ENCODE measurements around the gene CBX1. TPM values are rescaled to one million over a fixed set of nuclear protein-coding genes. Genes with fewer than 3 reads are reported as not detected.

Gene CBX1
- total RNA-seq, 1 experiment from 2014 or later = 77.3 TPM

GRCh38 chr17:48100591-48101011 is 677 bp downstream of the CBX1 start:
- POLR2A ChIA-PET = interaction anchor here (0.5 to 7.2 kb wide), 21 partner anchors 7 to 1015 kb away, joined by 3 to 73 read pairs (median 5); partner anchors contain the start of genes NFE2L1, PNPO and SNX11
- H3K4me1 Mint-ChIP-seq (ENCODE audit: insufficient read depth, unreplicated experiment) = peaks cover 10% of the 10 kb centered on the region
- no peaks in the 10 kb centered on the region for H3K27me3 Mint-ChIP-seq (ENCODE audit: insufficient read depth, unreplicated experiment)
- DNase-seq (ENCODE audit: unreplicated experiment) = peak; percentile 77
- BruUV-seq (replicated peaks) = no TSS peak
- no peaks in the 10 kb centered on the region for H3K9me3 Mint-ChIP-seq (ENCODE audit: unreplicated experiment)
- intact Hi-C loops (cut with micrococcal nuclease) = loop anchor here (2.0 kb wide), 1 partner anchor 46 kb away; no protein-coding TSS in a partner anchor
- no peak for TF ChIP-seq CTCF (IDR thresholded peaks at IDR 0.05; ENCODE audit: unreplicated experiment)
- H3K27ac Mint-ChIP-seq (ENCODE audit: low read depth, unreplicated experiment) = peak overlapping the region; percentile 20
- H3K4me3 Mint-ChIP-seq (ENCODE audit: unreplicated experiment) = peak overlapping the region; percentile 92
- CTCF ChIA-PET = interaction anchor here (0.5 to 2.7 kb wide), 5 partner anchors 14 to 792 kb away, joined by 3 to 12 read pairs (median 4); partner anchors contain the start of gene ATP5MC1
- H3K36me3 Mint-ChIP-seq (ENCODE audit: insufficient read depth, unreplicated experiment) = no peaks in the 10 kb centered on the region

GRCh38 chr17:48100160-48100559 is 1.1 kb downstream of the CBX1 start:
- BruUV-seq (replicated peaks) = no TSS peak
- Mint-ChIP-seq H3K36me3 (ENCODE audit: insufficient read depth, unreplicated experiment) (no peaks in the 10 kb centered on the region), H3K4me3 (ENCODE audit: unreplicated experiment) (peak overlapping the region; percentile 92), H3K4me1 (ENCODE audit: insufficient read depth, unreplicated experiment) (peaks cover 10% of the 10 kb centered on the region), H3K27me3 (ENCODE audit: insufficient read depth, unreplicated experiment) (no peaks in the 10 kb centered on the region), H3K9me3 (ENCODE audit: unreplicated experiment) (no peaks in the 10 kb centered on the region), H3K27ac (ENCODE audit: low read depth, unreplicated experiment) (peak overlapping the region; percentile 20)
- no peak for DNase-seq (ENCODE audit: unreplicated experiment)
- ChIA-PET POLR2A (interaction anchor here (0.6 to 7.2 kb wide), 21 partner anchors 7 to 1015 kb away, joined by 3 to 73 read pairs (median 5); partner anchors contain the start of genes NFE2L1, PNPO and SNX11), CTCF (interaction anchor here (0.5 to 2.7 kb wide), 4 partner anchors 8 to 121 kb away, joined by 3 to 12 read pairs (median 4); no protein-coding TSS in a partner anchor)
- intact Hi-C loops (cut with micrococcal nuclease) = loop anchor here (2.0 kb wide), 1 partner anchor 45 kb away; no protein-coding TSS in a partner anchor
- TF ChIP-seq CTCF (IDR thresholded peaks at IDR 0.05; ENCODE audit: unreplicated experiment) = no peak

- no peak for DNase-seq (ENCODE audit: unreplicated experiment)
- H3K27me3 Mint-ChIP-seq (ENCODE audit: insufficient read depth, unreplicated experiment) = no peaks in the 10 kb centered on the region
- H3K9me3 Mint-ChIP-seq (ENCODE audit: unreplicated experiment) = no peaks in the 10 kb centered on the region
- CTCF ChIA-PET = interaction anchor here (0.6 to 5.0 kb wide), 3 partner anchors 9 to 124 kb away, joined by 4 to 60 read pairs (median 20); no protein-coding TSS in a partner anchor
- H3K27ac Mint-ChIP-seq (ENCODE audit: low read depth, unreplicated experiment) = no peak overlapping the region
- H3K4me3 Mint-ChIP-seq (ENCODE audit: unreplicated experiment) = no peak overlapping the region
- POLR2A ChIA-PET = interaction anchor here (0.7 to 6.4 kb wide), 2 partner anchors 12 to 15 kb away, joined by 3 to 46 read pairs; partner anchors contain the start of gene SNX11
- H3K4me1 Mint-ChIP-seq (ENCODE audit: insufficient read depth, unreplicated experiment) = peaks cover 12% of the 10 kb centered on the region
- intact Hi-C loops (cut with micrococcal nuclease) = no loop called here
- BruUV-seq (replicated peaks) = no TSS peak
- H3K36me3 Mint-ChIP-seq (ENCODE audit: insufficient read depth, unreplicated experiment) = peaks cover 21% of the 10 kb centered on the region
- TF ChIP-seq CTCF (IDR thresholded peaks at IDR 0.05; ENCODE audit: unreplicated experiment) = no peak
Measured at GRCh38 chr17:48095611-48096010, 5.7 kb downstream of the CBX1 start.

GRCh38 chr17:48093341-48094045 is 7.8 kb downstream of the CBX1 start:
- intact Hi-C loops (cut with micrococcal nuclease) = no loop called here
- Mint-ChIP-seq H3K36me3 (ENCODE audit: insufficient read depth, unreplicated experiment) (peaks cover 25% of the 10 kb centered on the region), H3K4me1 (ENCODE audit: insufficient read depth, unreplicated experiment) (peaks cover 4% of the 10 kb centered on the region), H3K9me3 (ENCODE audit: unreplicated experiment) (no peaks in the 10 kb centered on the region), H3K27me3 (ENCODE audit: insufficient read depth, unreplicated experiment) (no peaks in the 10 kb centered on the region), H3K27ac (ENCODE audit: low read depth, unreplicated experiment) (peak overlapping the region; percentile 61), H3K4me3 (ENCODE audit: unreplicated experiment) (no peak overlapping the region)
- POLR2A ChIA-PET = interaction anchor here (0.8 to 1.2 kb wide), 3 partner anchors 14 to 20 kb away, joined by 3 to 4 read pairs (median 3); no protein-coding TSS in a partner anchor
- no peak for TF ChIP-seq CTCF (IDR thresholded peaks at IDR 0.05; ENCODE audit: unreplicated experiment)
- no TSS peak for BruUV-seq (replicated peaks)
- CTCF ChIA-PET = interaction anchor here (0.6 to 1.5 kb wide), 5 partner anchors 13 to 285 kb away, joined by 3 to 20 read pairs (median 4); no protein-coding TSS in a partner anchor
- DNase-seq (ENCODE audit: unreplicated experiment) = no peak
